Measurements from ENCODE around the gene TBCD. TPM values are rescaled to one million over a fixed set of nuclear protein-coding genes. Genes with fewer than 3 reads are reported as not detected.

Gene TBCD
- total RNA-seq, 1 experiment from 2014 or later = 29.6 TPM

DNA sequence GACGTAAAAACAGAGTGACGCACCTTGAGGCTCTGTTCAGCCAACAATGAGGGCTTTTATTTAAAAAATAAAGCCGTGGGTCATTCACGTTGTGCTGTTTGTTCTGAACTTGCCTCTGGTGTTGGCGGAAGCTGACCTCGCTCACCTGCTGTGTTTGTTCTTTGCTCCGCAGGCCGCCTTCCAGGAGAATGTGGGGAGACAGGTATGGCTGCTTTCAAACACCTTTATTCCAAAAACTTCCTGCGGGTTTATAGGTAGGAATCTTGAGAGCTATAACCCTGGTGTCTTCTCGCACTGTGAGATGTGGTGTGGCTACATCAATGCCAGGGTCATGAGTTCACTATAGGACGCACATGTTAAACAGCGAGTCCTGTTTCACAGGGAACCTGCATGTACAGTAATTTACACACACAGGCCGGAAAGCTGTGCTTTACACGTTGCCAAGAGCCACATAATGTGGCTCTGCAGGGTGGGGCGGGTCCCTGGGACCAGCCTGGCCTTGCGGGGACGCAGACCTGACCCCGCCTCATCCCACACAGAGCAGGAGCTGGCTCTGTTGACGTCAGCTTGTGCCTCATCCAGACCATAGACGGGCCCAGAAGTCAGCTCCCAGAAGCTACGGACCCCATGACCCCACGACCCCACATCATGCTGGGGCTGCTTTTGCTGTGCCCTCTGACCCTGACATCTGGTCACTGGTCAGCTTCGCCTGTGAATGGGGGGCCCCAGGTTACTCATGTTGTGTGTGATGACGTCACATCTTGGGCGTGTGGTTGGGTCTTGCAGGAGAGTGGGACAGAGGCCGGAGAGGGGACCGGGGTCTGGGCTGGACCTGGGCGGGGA lies 137.9 kb downstream of the TBCD start:
- TF ChIP-seq EZH2 (IDR thresholded peaks at IDR 0.05; ENCODE audit: low read length, unreplicated experiment) (no peak), EZH2phosphoT487 (IDR thresholded peaks at IDR 0.05; ENCODE audit: borderline replicate concordance, low read length) (peak; percentile 67; the same call in 1 of the 2 replicates)
- peak; percentile 98 for DNase-seq
- peak overlapping the region; percentile 16; the same call in 1 of the 2 replicates for H3K4me3 ChIP-seq (ENCODE audit: low read length)
- no peaks in the 10 kb centered on the region for H3K9me3 ChIP-seq (ENCODE audit: low read length)
- H2AFZ ChIP-seq (ENCODE audit: low read length) = no peak overlapping the region
- H3F3A ChIP-seq (ENCODE audit: low read length, unreplicated experiment) = no peaks in the 10 kb centered on the region
- no peaks in the 10 kb centered on the region for H3K9me2 ChIP-seq (replicated peaks; ENCODE audit: low read length)
- BruUV-seq (replicated peaks) = TSS peak; percentile 19
- H3K79me2 ChIP-seq (ENCODE audit: low read length) = peaks cover 12% of the 10 kb centered on the region
- peak overlapping the region; percentile 100 for H3K27ac ChIP-seq (ENCODE audit: low read length)
- H3K4me2 ChIP-seq (ENCODE audit: low read length) = peak overlapping the region; percentile 76
- intact Hi-C loops (cut with micrococcal nuclease) = no loop called here
- ChIA-PET CTCF (interaction anchor here (0.6 to 1.1 kb wide), 4 partner anchors 24 to 108 kb away, joined by 3 to 4 read pairs (median 4); no protein-coding TSS in a partner anchor), POLR2A (ENCODE audit: unreplicated experiment) (no interaction called here)
- no peaks in the 10 kb centered on the region for H3K36me3 ChIP-seq (ENCODE audit: low read depth, low read length)
- peak; percentile 70 for ATAC-seq
- peaks cover 51% of the 10 kb centered on the region for H3K4me1 ChIP-seq (ENCODE audit: insufficient read depth, low read length)
- H3K27me3 ChIP-seq (ENCODE audit: low read length) = no peaks in the 10 kb centered on the region
- H4K20me1 ChIP-seq (ENCODE audit: low read length) = no peaks in the 10 kb centered on the region
- peak overlapping the region; percentile 90 for H3K9ac ChIP-seq (ENCODE audit: low read length)

GRCh38 chr17:82890339-82890730 lies 138.5 kb downstream of the TBCD start:
- H3K27me3 ChIP-seq (ENCODE audit: low read length) = no peaks in the 10 kb centered on the region
- no peaks in the 10 kb centered on the region for H4K20me1 ChIP-seq (ENCODE audit: low read length)
- no peak for DNase-seq
- no peaks in the 10 kb centered on the region for H3K9me3 ChIP-seq (ENCODE audit: low read length)
- peaks cover 12% of the 10 kb centered on the region for H3K79me2 ChIP-seq (ENCODE audit: low read length)
- H3K4me3 ChIP-seq (ENCODE audit: low read length) = no peak overlapping the region
- H3K4me2 ChIP-seq (ENCODE audit: low read length) = peak overlapping the region; percentile 66
- ATAC-seq = no peak
- H3K36me3 ChIP-seq (ENCODE audit: low read depth, low read length) = no peaks in the 10 kb centered on the region
- no peak for TF ChIP-seq EZH2 (IDR thresholded peaks at IDR 0.05; ENCODE audit: low read length, unreplicated experiment)
- TF ChIP-seq, protein P1, sequence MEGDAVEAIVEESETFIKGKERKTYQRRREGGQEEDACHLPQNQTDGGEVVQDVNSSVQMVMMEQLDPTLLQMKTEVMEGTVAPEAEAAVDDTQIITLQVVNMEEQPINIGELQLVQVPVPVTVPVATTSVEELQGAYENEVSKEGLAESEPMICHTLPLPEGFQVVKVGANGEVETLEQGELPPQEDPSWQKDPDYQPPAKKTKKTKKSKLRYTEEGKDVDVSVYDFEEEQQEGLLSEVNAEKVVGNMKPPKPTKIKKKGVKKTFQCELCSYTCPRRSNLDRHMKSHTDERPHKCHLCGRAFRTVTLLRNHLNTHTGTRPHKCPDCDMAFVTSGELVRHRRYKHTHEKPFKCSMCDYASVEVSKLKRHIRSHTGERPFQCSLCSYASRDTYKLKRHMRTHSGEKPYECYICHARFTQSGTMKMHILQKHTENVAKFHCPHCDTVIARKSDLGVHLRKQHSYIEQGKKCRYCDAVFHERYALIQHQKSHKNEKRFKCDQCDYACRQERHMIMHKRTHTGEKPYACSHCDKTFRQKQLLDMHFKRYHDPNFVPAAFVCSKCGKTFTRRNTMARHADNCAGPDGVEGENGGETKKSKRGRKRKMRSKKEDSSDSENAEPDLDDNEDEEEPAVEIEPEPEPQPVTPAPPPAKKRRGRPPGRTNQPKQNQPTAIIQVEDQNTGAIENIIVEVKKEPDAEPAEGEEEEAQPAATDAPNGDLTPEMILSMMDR (conservative IDR thresholded peaks at IDR 0.05; ENCODE audit: low read depth, low read length) = no peak
- no peak for TF ChIP-seq EZH2phosphoT487 (IDR thresholded peaks at IDR 0.05; ENCODE audit: borderline replicate concordance, low read length)
- no peaks in the 10 kb centered on the region for H3F3A ChIP-seq (ENCODE audit: low read length, unreplicated experiment)
- H3K4me1 ChIP-seq (ENCODE audit: insufficient read depth, low read length) = peaks cover 47% of the 10 kb centered on the region
- no peaks in the 10 kb centered on the region for H3K9me2 ChIP-seq (replicated peaks; ENCODE audit: low read length)
- H3K27ac ChIP-seq (ENCODE audit: low read length) = peak overlapping the region; percentile 100
- CTCF ChIA-PET = interaction anchor here (1.0 kb wide), 1 partner anchor 108 kb away, joined by 4 read pairs; no protein-coding TSS in a partner anchor
- intact Hi-C loops (cut with micrococcal nuclease) = no loop called here
- H2AFZ ChIP-seq (ENCODE audit: low read length) = no peak overlapping the region
- BruUV-seq (replicated peaks) = no TSS peak
- H3K9ac ChIP-seq (ENCODE audit: low read length) = peak overlapping the region; percentile 79
- POLR2A ChIA-PET (ENCODE audit: unreplicated experiment) = no interaction called here

DNA sequence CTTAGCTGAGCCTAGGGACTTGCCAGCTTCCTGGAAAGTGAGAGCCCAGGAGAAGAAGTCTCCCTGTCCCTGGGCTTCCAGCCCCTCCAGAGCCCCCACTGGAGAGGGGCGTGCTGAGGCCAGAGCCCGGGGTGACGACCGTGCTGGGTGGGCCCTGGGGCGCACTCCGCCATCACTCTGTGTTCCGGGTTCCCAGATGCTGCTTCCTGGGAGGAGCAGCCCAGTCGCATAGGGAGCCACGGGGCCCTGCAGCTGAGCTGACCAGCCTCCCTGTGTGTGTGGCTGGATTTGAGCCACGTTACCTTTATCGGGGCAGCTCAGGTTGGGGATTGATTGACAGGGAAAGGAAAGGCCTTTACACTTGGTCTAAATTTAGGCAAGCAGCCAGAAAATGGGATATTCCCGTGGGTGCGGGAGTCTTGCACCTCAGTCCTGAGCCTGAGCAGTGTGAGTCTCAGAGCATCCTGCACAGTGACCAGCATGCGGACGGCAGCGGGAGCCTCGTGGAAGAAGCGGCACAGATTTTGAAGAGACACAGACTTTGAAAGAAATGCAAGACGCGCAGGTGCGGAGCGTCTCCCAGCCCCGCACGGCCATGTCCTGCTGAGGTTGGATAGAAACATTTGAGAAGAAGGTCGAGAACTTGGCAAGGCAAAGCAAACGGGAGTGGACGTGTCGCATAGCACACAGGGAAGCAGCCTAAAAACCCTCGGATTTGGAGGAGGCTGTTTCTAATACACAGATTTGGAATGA lies 139.2 kb downstream of the TBCD start:
- DNase-seq (no peak), ATAC-seq (no peak)
- Histone ChIP-seq H3K79me2 (ENCODE audit: low read length) (peaks cover 12% of the 10 kb centered on the region), H2AFZ (ENCODE audit: low read length) (no peak overlapping the region), H3K9me2 (replicated peaks; ENCODE audit: low read length) (no peaks in the 10 kb centered on the region), H3K4me1 (ENCODE audit: insufficient read depth, low read length) (peaks cover 39% of the 10 kb centered on the region), H3K27me3 (ENCODE audit: low read length) (no peaks in the 10 kb centered on the region), H3K9ac (ENCODE audit: low read length) (peak overlapping the region; percentile 79), H3K36me3 (ENCODE audit: low read depth, low read length) (no peaks in the 10 kb centered on the region), H3K4me2 (ENCODE audit: low read length) (no peak overlapping the region), H4K20me1 (ENCODE audit: low read length) (no peaks in the 10 kb centered on the region), H3K9me3 (ENCODE audit: low read length) (no peaks in the 10 kb centered on the region), H3K4me3 (ENCODE audit: low read length) (no peak overlapping the region), H3F3A (ENCODE audit: low read length, unreplicated experiment) (no peaks in the 10 kb centered on the region), H3K27ac (ENCODE audit: low read length) (peak overlapping the region; percentile 100)
- ChIA-PET CTCF (no interaction called here), POLR2A (ENCODE audit: unreplicated experiment) (no interaction called here)
- TF ChIP-seq, protein P1 (conservative IDR thresholded peaks at IDR 0.05; ENCODE audit: low read depth, low read length) = no peak
- TF ChIP-seq EZH2phosphoT487 (IDR thresholded peaks at IDR 0.05; ENCODE audit: borderline replicate concordance, low read length) = no peak
- TF ChIP-seq EZH2 (IDR thresholded peaks at IDR 0.05; ENCODE audit: low read length, unreplicated experiment) = no peak
- intact Hi-C loops (cut with micrococcal nuclease) = no loop called here
- no TSS peak for BruUV-seq (replicated peaks)
